HG02623 (cell line): Measurements from ENCODE around the gene MFSD11.
A peak's percentile ranks its signal among the peaks of the same experiment; 100 is the strongest.
"Not testable (repeated sequence)": the region's sequence is repeated elsewhere in the genome, so short reads cannot be mapped to it uniquely, and the experiment has no call there.

Source experiments
- ATAC-seq: cut with Tn5 transposase; IDR thresholded peaks from one replicate; pipeline ENCODE4 v1.9.1; 2021; ENCODE audit warnings: moderate library complexity; ENCODE audit not compliant: unreplicated experiment

MFSD11 gene

GRCh38 chr17:76737676-76738467 is at the start of gene MFSD11:
MFSD11 (plus strand) TSS chr17:76738119; CDS start chr17:76738353, 234 bp downstream.
- ATAC-seq = peak; percentile 47

- ATAC-seq = no peak
Measured at GRCh38 chr17:76688165-76688622, 49.7 kb upstream of the MFSD11 start.

DNA sequence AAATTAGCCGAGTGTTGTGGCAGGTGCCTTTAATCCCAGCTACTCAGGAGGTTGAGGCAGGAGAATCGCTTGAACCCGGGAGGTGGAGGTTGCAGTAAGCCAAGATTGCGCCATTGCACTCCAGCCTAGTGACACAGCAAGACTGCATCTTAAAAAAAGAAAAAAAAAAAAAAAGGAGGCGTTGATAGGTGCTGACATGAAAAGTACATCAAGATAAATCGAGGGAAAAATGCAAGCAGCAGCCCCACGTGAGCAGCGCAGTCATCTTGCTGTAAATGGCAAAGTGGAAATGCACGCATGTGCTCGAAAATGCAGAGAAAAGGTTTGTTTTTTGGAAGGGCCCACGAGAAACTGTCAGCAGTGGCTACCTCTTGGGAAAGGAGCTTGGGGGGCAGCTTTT is 48.1 kb upstream of the MFSD11 start:
- ATAC-seq = no peak

DNA sequence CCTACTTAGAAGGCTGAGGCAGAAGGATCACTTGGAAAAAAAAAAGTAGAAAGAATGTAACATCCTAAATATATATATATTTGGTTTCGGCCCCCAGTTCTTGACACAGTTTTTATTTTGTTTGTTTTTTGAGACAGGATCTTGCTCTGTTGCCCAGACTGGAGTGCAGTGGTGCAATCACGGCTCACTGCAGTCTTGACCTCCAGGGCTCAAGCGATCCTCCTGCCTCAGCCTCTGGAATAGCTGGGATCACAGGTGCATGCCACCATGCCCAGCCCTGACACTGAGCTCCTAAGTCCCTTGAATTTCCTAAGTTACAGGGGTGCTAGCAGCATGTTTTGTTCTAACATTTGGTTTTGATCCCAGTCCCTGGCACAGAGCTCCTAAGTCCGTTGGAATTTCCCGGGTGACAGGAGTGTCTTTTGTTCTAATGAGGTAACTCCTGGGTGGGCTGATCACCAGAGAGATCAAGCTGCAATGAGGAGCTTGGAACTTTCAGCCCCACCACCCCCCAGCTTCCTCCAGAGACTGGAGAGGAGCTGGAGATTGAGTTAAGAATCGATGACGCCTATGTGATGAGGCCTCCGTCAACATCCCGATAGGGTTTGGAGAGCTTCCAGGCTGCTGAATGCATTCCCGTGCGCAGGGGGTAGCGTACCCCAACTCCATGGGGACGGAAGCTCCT is 47.2 kb upstream of the MFSD11 start:
- ATAC-seq = no peak

- no peak for ATAC-seq
Measured at GRCh38 chr17:76691379-76692191, 46.3 kb upstream of the MFSD11 start.

GRCh38 chr17:76695059-76695831 is 42.7 kb upstream of the MFSD11 start:
- no peak for ATAC-seq

GRCh38 chr17:76696763-76697701 is 40.9 kb upstream of the MFSD11 start:
- no peak for ATAC-seq

- no peak for ATAC-seq
Measured at GRCh38 chr17:76697702-76698465, 40.0 kb upstream of the MFSD11 start.

- ATAC-seq = not testable (repeated sequence)
Measured at GRCh38 chr17:76698466-76698977, 39.4 kb upstream of the MFSD11 start.

- ATAC-seq = no peak
Measured at GRCh38 chr17:76700270-76700616, 37.7 kb upstream of the MFSD11 start.

DNA sequence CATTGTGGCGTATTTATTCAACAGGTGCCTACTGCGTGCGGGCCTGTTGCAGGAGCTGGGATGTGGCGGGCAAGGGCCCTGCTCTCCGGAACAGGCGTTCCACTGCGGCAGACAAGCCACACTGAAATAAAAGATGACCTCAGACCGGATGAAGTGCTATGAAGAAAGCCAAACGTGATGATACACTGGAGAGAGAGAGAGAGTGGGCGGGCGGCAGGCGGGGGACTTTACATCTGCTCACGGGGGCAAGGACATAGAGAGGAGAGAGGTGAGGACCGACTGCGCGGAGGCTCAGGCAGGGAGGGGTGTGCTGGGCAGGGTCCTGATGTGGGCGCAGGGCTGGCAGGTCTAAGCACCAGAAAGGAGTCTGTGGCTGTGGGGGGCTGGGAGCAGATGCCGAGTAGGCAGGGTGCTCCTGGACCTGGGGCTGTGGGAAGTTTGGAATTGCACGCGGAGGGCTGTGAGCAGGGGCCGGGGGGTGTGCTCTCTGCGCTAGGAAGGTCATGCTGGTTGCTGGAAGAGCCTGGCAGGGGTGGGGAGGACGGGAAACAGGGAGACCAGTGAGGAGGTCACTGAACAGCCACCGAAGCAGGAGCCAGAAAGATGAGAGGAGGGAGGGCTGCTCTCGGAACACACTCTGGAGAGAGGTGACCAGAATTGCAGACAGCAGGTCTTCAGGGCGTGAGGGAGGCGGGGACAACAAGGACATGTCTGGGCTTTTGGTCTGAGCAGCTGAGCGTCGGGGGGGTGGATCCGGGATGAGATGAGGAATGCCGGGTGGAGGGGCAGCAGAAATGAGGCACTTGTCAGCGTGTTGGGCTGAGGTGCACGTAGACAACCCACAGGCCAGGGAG is 37.1 kb upstream of the MFSD11 start:
- ATAC-seq = no peak

GRCh38 chr17:76701471-76701967 is 36.4 kb upstream of the MFSD11 start:
- no peak for ATAC-seq

GRCh38 chr17:76702076-76702475 is 35.8 kb upstream of the MFSD11 start:
- no peak for ATAC-seq

- no peak for ATAC-seq
Measured at GRCh38 chr17:76702941-76703637, 34.8 kb upstream of the MFSD11 start.

DNA sequence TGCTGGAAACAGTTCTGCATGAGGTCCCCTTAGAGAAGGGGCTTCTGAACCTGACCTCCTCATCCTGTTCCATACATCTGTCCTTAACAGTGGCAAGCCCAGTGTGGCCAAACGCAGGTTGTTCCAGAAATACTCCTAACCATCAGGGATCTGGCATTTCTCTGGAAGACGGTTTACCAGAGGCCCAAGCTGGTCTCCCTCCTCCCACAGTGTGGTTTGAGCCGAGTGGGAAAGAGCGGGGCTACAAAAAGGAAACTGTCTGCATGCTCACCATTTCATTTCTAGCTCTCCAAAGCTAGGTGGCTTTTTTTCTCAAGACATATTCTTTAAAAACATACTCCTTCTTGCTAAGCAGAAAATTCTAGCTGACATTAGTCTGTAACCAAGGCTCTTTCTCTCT is 33.1 kb upstream of the MFSD11 start:
- ATAC-seq = no peak

GRCh38 chr17:76706817-76707216 is 31.1 kb upstream of the MFSD11 start:
- no peak for ATAC-seq
